Astrocyte of the spinal cord (primary cell): ENCODE data around the gene RASGRF2.
A peak's percentile ranks its signal among the peaks of the same experiment; 100 is the strongest.

Experiments
- DNase-seq: peaks from one replicate; pipeline ENCODE4 v3.0.0; 2011; ENCODE audit warnings: low read depth, low spot score
- H3K4me3 ChIP-seq: 2 replicates; pipeline ENCODE4 v1.5.1; 2011; ENCODE audit warnings: low read depth, mild to moderate bottlenecking, low read length, moderate library complexity
- in situ Hi-C: cut with HindIII; loops from 2 replicates; pipeline ENCODE4 v1.10.0; 2017; ENCODE audit warnings: low sequenced_read_pairs
- TF ChIP-seq, protein P1 (sequence below): IDR thresholded peaks from 2 replicates; pipeline ENCODE4 v1.5.1; 2012; ENCODE audit warnings: low read depth, mild to moderate bottlenecking, low read length, inconsistent platforms

Gene RASGRF2

DNA sequence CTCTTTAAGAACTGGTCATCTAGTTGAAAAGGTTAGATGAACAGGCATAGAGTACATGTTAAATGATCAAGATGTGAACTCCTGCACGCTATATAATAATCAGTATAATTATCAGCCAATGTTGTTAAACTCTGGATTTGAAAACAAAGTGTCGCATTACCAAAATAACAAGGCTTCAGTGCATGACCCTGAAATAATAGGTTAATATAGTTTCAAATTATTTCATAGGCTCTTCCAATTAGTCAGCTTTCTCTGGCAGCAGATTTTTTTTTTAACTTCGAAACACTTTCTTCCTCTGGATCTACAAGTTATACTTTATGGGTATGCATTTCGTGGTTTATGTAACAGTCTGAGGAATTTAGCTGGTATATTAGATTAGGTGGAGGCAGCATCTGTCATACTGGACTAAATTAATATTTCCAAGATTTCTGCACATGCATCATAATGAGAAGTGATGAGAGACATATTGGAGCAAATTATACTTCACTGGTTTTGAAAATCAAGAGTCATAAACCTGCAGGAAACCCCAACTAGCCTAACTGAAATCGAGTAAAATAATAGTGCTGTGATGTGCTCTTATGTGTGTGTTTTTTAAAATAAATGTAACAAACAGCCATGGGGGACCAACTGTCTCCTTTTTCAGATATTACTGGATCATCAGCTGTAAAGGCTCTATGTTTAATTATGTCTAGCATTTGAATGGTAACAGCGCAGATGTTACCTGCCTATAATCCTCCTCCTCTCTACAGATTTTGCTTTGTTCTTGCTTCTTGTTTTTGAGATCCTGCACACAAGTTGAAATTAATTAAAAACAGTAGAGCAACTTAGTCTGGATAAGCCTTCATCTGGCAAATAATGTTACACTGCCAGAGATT is 187.1 kb downstream of the RASGRF2 start:
- DNase-seq = no peak
- no peak overlapping the region for H3K4me3 ChIP-seq
- in situ Hi-C loops = no loop called here
- TF ChIP-seq, protein P1, sequence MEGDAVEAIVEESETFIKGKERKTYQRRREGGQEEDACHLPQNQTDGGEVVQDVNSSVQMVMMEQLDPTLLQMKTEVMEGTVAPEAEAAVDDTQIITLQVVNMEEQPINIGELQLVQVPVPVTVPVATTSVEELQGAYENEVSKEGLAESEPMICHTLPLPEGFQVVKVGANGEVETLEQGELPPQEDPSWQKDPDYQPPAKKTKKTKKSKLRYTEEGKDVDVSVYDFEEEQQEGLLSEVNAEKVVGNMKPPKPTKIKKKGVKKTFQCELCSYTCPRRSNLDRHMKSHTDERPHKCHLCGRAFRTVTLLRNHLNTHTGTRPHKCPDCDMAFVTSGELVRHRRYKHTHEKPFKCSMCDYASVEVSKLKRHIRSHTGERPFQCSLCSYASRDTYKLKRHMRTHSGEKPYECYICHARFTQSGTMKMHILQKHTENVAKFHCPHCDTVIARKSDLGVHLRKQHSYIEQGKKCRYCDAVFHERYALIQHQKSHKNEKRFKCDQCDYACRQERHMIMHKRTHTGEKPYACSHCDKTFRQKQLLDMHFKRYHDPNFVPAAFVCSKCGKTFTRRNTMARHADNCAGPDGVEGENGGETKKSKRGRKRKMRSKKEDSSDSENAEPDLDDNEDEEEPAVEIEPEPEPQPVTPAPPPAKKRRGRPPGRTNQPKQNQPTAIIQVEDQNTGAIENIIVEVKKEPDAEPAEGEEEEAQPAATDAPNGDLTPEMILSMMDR = no peak

GRCh38 chr5:81147886-81148571 is 187.9 kb downstream of the RASGRF2 start:
- no peak overlapping the region for H3K4me3 ChIP-seq
- DNase-seq = no peak
- TF ChIP-seq, protein P1 = no peak
- in situ Hi-C loops = no loop called here

DNA sequence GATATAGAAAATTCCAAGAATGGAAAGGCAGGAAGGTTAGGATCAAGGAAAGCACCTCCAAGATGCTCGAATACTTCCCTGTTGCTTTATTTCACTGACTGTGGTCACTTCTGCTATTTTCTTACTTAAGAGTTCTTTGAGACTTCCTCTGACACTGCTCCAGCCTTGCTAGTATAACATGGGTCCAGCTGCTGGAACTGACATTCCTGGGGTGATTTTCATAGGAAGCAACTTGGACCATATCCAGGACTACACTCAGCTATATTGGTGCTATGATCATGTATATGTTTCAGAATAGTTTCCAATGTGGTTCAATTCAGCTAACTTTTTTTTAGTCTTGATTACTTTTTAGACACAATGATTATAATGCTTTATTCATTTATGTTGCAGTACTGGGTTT is 191.4 kb downstream of the RASGRF2 start:
- in situ Hi-C loops = no loop called here

DNA sequence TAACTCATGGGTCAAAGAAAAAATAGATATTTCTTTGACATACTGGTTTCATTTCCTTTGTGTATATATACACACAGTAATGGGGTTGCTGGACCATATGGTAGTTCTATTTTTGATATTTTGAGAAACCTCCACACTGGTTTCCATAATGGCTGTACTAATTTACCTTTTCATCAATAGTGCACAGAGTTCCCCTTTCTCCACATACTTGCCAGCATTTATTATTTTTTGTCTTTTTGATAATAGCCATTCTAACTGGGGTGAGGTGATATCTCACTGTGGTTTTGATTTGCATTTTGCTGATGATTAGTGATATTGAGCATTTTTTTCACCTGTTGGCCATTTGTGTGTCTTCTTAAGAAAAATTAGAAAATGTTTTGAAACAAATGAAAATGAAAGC is 194.6 kb downstream of the RASGRF2 start:
- TF ChIP-seq, protein P1 = no peak
- no peak overlapping the region for H3K4me3 ChIP-seq
- in situ Hi-C loops = no loop called here
- DNase-seq = no peak

More for the DNA sequence above, 191.4 kb downstream of the RASGRF2 start:
- peak; percentile 65 for DNase-seq
- H3K4me3 ChIP-seq = no peak overlapping the region
- TF ChIP-seq, protein P1 = no peak

DNA sequence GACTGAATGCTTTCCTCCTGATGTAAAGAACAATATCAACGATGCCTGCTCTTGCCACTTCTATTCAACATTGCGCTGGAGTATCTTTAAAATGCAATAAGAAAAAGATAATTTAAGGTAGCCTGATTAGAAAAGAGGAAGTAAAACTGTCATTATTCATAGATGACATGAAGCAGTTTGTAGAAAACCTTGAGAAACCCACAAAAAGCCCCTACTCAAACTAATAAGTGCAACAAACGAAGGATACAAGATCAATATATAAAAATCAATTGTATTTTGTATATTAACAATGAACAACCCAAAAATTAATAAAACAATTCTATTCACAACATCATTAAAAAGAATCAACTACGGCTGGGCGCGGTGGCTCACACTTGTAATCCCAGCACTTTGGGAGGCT is 196.6 kb downstream of the RASGRF2 start:
- TF ChIP-seq, protein P1 = no peak
- H3K4me3 ChIP-seq = no peak overlapping the region
- in situ Hi-C loops = no loop called here
- DNase-seq = no peak

- no peak for DNase-seq
- in situ Hi-C loops = no loop called here
Observed at GRCh38 chr5:81161012-81161601, 200.9 kb downstream of the RASGRF2 start.

More at GRCh38 chr5:81161012-81161601, 200.9 kb downstream of the RASGRF2 start:
- no peak overlapping the region for H3K4me3 ChIP-seq
- TF ChIP-seq, protein P1 = no peak
